Naive thymus-derived CD8-positive, alpha-beta T cell (primary cell): ENCODE data around the gene PACS2. TPM values are rescaled to one million over a fixed set of nuclear protein-coding genes. Genes with fewer than 3 reads are reported as not detected.
"Not testable (repeated sequence)": the region's sequence is repeated elsewhere in the genome, so short reads cannot be mapped to it uniquely, and the experiment has no call there.

ENCODE experiments used
- ATAC-seq, 2 donors: fragments of 150-1000 bp; cut with Tn5 transposase in 1 of 2; sonication (Bioruptor Pico), chemical (Tn5 transposase) in 1 of 2; 1 replicate in 1 of 2; 2 replicates in 1 of 2; pipeline ENCODE4 v1.10.0; 2021; ENCODE audit warnings: mild to moderate bottlenecking in 2 of 2, moderate library complexity in 2 of 2
- POLR2A ChIA-PET: fragments of 350-600 bp; sonication (Branson Sonifier 250); formaldehyde crosslinking; loops from one replicate; lab custom pipeline; 2021; ENCODE audit warnings: antibody characterized with exemption; lab: Charles Lee
- DNase-seq, 10 donors: peaks; one replicate each; pipeline versions ENCODE4 v3.0.0 to v3.0.0-alpha.2; 2020 to 2022
- H3K27ac Mint-ChIP-seq, 10 donors: one replicate each; pipeline ENCODE4 v1.8.0; 2020 to 2022; ENCODE audit warnings: mild to moderate bottlenecking in 10 of 10, mixed read lengths in 10 of 10, moderate library complexity in 4 of 10, inconsistent platforms in 1 of 10
- H3K27me3 Mint-ChIP-seq, 5 donors: one replicate each; pipeline ENCODE4 v1.8.0; 2021 to 2022; ENCODE audit warnings: mixed read lengths in 5 of 5
- H3K36me3 Mint-ChIP-seq, 3 donors: one replicate each; pipeline ENCODE4 v1.8.0; 2020 to 2022; ENCODE audit warnings: mixed read lengths in 3 of 3, mild to moderate bottlenecking in 2 of 3, inconsistent platforms in 1 of 3
- H3K4me1 Mint-ChIP-seq, 4 donors: one replicate each; pipeline ENCODE4 v1.8.0; 2021 to 2022; ENCODE audit warnings: mixed read lengths in 4 of 4
- H3K4me3 Mint-ChIP-seq, 10 donors: one replicate each; pipeline ENCODE4 v1.8.0; 2020 to 2022; ENCODE audit warnings: mild to moderate bottlenecking in 10 of 10, mixed read lengths in 10 of 10, moderate library complexity in 6 of 10, inconsistent platforms in 1 of 10
- H3K9me3 Mint-ChIP-seq, 9 donors: one replicate each; pipeline ENCODE4 v1.8.0; 2020 to 2022; ENCODE audit warnings: mixed read lengths in 9 of 9, mild to moderate bottlenecking in 3 of 9, inconsistent platforms in 1 of 9, moderate library complexity in 1 of 9
- polyA plus RNA-seq, 3 donors: library from polyadenylated mRNA; unstranded; fragments of 300-500 nt; fragmentation: Illumina TruSeq; gene quantifications; one replicate each; pipeline ENCODE4 v1.2.3, GENCODE V29; 2021
- total RNA-seq, 8 experiments: library from RNA in 2 of 8; stranded (reverse) in 2 of 8; gene quantifications; one replicate each; pipeline ENCODE4 v1.2.3 and lab custom pipeline; 2021 to 2026

Gene PACS2
- total and polyA plus RNA-seq, 5 experiments from 2014 or later, result 1.7 to 82.1 (median 6.1) TPM

- no peak overlapping the region for H3K27ac Mint-ChIP-seq
- POLR2A ChIA-PET, result interaction anchor here (0.7 kb wide), 1 partner anchor 40 kb away, joined by 4 read pairs; no protein-coding TSS in a partner anchor
- ATAC-seq, result no peak
Measured at GRCh38 chr14:105358943-105359342, 44.4 kb downstream of the PACS2 start.

GRCh38 chr14:105361412-105361811, 46.9 kb downstream of the PACS2 start:
- H3K27me3 Mint-ChIP-seq, H3K4me3 Mint-ChIP-seq, H3K36me3 Mint-ChIP-seq, H3K9me3 Mint-ChIP-seq, POLR2A ChIA-PET, ATAC-seq: not testable (repeated sequence)
- DNase-seq, result peak in 1 of 10 donors; percentile 4
- Mint-ChIP-seq H3K27ac (peak overlapping the region in 2 of 10 donors; percentile 48 to 62), H3K4me1 (peaks cover 8 to 16% (median 11%) of the 10 kb centered on the region in 4 donors)

More at GRCh38 chr14:105358943-105359342, 44.4 kb downstream of the PACS2 start:
- Mint-ChIP-seq H3K9me3 (no peaks in the 10 kb centered on the region), H3K4me3 (no peak overlapping the region), H3K36me3 (peaks cover 0 to 7% (median 0%) of the 10 kb centered on the region in 3 donors), H3K27me3 (no peaks in the 10 kb centered on the region), H3K4me1 (peaks cover 5 to 8% (median 6%) of the 10 kb centered on the region in 4 donors)
- peak in 1 of 10 donors; percentile 14 for DNase-seq

GRCh38 chr14:105363847-105364708, 49.5 kb downstream of the PACS2 start:
- POLR2A ChIA-PET, result interaction anchor here (0.6 to 1.2 kb wide), 3 partner anchors 126 to 515 kb away, joined by 3 to 5 read pairs (median 5); no protein-coding TSS in a partner anchor
- Mint-ChIP-seq H3K27ac (peak overlapping the region in 8 of 10 donors; percentile 25 to 84 (median 66)), H3K36me3 (peaks cover 0 to 10% (median 0%) of the 10 kb centered on the region in 3 donors), H3K4me3 (peak overlapping the region; percentile 63 to 82 (median 76)), H3K4me1 (peaks cover 8 to 16% (median 11%) of the 10 kb centered on the region in 4 donors), H3K27me3 (no peaks in the 10 kb centered on the region), H3K9me3 (no peaks in the 10 kb centered on the region)
- ATAC-seq, result peak; percentile 90 to 92
- peak; percentile 35 to 75 (median 64) for DNase-seq

DNA sequence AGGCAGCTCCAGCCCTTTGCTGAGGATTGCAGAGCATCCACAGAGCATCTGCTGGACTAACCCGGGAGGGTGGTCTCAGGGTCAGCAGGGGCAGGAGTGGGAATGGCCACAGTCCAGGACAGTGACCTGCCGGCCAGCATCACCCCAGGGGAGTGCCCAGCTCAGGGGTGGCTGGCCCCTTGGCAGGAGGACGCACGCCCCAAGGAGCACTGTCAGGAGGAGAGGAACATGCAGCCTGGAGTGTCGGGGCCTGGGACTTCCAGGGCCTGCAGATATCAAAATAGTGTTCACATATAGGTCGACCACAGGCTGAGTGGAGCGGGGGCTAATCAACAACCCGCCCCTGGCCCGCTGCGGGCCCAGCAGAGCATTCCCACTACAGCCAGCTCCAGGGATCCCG, 50.6 kb downstream of the PACS2 start:
- POLR2A ChIA-PET, result interaction anchor here (0.6 to 1.2 kb wide), 4 partner anchors 42 to 516 kb away, joined by 3 to 5 read pairs (median 4); no protein-coding TSS in a partner anchor

GRCh38 chr14:105365681-105366080, 51.1 kb downstream of the PACS2 start:
- H3K27me3 Mint-ChIP-seq, result no peaks in the 10 kb centered on the region
- ATAC-seq (no peak), DNase-seq (no peak)
- H3K4me1 Mint-ChIP-seq, result peaks cover 9 to 17% (median 12%) of the 10 kb centered on the region in 4 donors
- H3K4me3 Mint-ChIP-seq, result no peak overlapping the region
- H3K9me3 Mint-ChIP-seq, result no peaks in the 10 kb centered on the region
- H3K36me3 Mint-ChIP-seq, result peaks cover 0 to 8% (median 2%) of the 10 kb centered on the region in 3 donors
- H3K27ac Mint-ChIP-seq, result no peak overlapping the region
- POLR2A ChIA-PET, result interaction anchor here (1.0 to 1.2 kb wide), 3 partner anchors 41 to 183 kb away, joined by 3 to 5 read pairs (median 3); no protein-coding TSS in a partner anchor

More for the DNA sequence above, 50.6 kb downstream of the PACS2 start:
- ATAC-seq (no peak), DNase-seq (no peak)
- H3K36me3 Mint-ChIP-seq, result peaks cover 0 to 10% (median 0%) of the 10 kb centered on the region in 3 donors
- peak overlapping the region in 1 of 10 donors; percentile 34 for H3K27ac Mint-ChIP-seq
- H3K27me3 Mint-ChIP-seq, result no peaks in the 10 kb centered on the region
- peak overlapping the region in 2 of 10 donors; percentile 29 to 55 for H3K4me3 Mint-ChIP-seq
- H3K4me1 Mint-ChIP-seq, result peaks cover 8 to 16% (median 11%) of the 10 kb centered on the region in 4 donors
- H3K9me3 Mint-ChIP-seq, result no peaks in the 10 kb centered on the region

- Mint-ChIP-seq H3K4me3 (no peak overlapping the region), H3K9me3 (no peaks in the 10 kb centered on the region), H3K27ac (no peak overlapping the region), H3K4me1 (peaks cover 13 to 20% (median 16%) of the 10 kb centered on the region in 4 donors), H3K27me3 (no peaks in the 10 kb centered on the region), H3K36me3 (peaks cover 0 to 3% (median 2%) of the 10 kb centered on the region in 3 donors)
- POLR2A ChIA-PET, result interaction anchor here (0.8 to 1.0 kb wide), 2 partner anchors 37 to 167 kb away, joined by 3 read pairs; no protein-coding TSS in a partner anchor
- DNase-seq (no peak), ATAC-seq (no peak)
Measured at GRCh38 chr14:105366386-105367074, 52.0 kb downstream of the PACS2 start.

GRCh38 chr14:105367116-105368031, 52.8 kb downstream of the PACS2 start:
- Mint-ChIP-seq H3K36me3 (peaks cover 0 to 3% (median 2%) of the 10 kb centered on the region in 3 donors), H3K4me1 (peaks cover 13 to 20% (median 16%) of the 10 kb centered on the region in 4 donors), H3K27ac (no peak overlapping the region), H3K4me3 (peak overlapping the region in 1 of 10 donors; percentile 36), H3K9me3 (no peaks in the 10 kb centered on the region), H3K27me3 (no peaks in the 10 kb centered on the region)
- POLR2A ChIA-PET, result no interaction called here
- ATAC-seq, result no peak
- DNase-seq, result no peak

GRCh38 chr14:105368032-105368417, 53.5 kb downstream of the PACS2 start:
- no peak for ATAC-seq
- Mint-ChIP-seq H3K9me3 (no peaks in the 10 kb centered on the region), H3K4me3 (no peak overlapping the region), H3K27ac (no peak overlapping the region), H3K36me3 (peaks cover 0 to 3% (median 2%) of the 10 kb centered on the region in 3 donors), H3K27me3 (no peaks in the 10 kb centered on the region), H3K4me1 (peaks cover 13 to 20% (median 16%) of the 10 kb centered on the region in 4 donors)
- DNase-seq, result no peak
- POLR2A ChIA-PET, result interaction anchor here (5.2 kb wide), 1 partner anchor 122 kb away, joined by 38 read pairs; the partner anchor contains the start of gene TEDC1

DNA sequence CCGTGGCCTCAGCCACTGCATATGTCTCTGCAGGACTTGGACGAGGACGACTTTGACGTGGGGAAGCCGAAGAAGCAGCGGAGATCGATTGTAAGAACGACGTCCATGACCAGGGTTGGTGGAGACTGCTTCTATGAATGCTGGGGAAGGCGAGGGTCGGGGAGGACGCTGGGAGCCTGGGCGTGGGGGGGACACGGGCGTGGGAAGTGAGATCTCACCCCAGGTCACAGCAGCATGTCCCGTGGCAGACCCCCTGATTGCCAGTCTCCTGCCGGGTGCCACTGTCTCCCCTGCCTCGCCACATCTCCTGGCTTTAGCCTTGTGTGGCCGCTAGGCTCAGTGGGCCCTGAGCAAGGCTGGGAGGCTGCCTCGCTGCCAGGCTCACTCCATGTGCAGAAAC, 53.9 kb downstream of the PACS2 start:
- POLR2A ChIA-PET, result interaction anchor here (5.2 kb wide), 1 partner anchor 122 kb away, joined by 38 read pairs; the partner anchor contains the start of gene TEDC1
- DNase-seq (no peak), ATAC-seq (no peak)
- H3K27me3 Mint-ChIP-seq, result no peaks in the 10 kb centered on the region
- H3K36me3 Mint-ChIP-seq, result peaks cover 0 to 3% (median 2%) of the 10 kb centered on the region in 3 donors
- no peak overlapping the region for H3K27ac Mint-ChIP-seq
- peaks cover 12 to 18% (median 15%) of the 10 kb centered on the region in 4 donors for H3K4me1 Mint-ChIP-seq
- no peak overlapping the region for H3K4me3 Mint-ChIP-seq
- H3K9me3 Mint-ChIP-seq, result no peaks in the 10 kb centered on the region

DNA sequence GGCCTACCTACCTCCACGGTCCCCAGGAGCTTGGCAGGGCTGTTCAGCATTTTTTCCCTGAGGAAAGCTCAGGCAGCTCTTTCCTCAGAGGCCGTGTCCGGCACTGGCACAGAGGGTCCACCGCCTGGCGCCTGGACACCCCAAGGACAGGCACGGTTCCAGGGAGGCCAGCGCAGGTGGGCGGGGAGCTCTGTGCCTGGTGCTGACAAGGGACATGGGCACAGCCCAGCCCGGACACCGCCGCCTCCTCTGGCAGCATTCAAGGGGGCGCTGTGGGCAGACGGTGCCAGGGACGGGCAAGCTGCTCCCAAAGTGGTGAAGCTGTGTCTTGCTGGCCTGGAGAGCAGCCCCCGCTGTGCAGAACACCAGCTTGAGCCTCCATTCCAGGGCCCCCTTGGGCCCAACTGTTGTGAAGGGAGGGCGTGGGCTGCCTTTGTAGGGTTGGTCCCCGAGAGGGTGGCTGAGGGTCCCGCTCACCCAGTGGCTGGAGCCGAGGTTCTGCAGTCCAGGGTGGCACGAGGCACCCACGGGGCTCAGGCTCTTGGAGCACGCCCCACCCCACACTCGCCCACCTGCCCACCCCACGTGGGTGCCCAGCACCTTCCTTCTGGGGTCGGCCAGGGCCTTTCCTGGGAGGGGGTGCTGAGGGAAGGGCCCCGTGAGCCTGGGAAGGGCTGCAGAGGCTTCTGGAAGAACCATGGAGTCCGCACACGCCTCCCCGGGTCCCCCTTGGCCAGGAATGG, 54.5 kb downstream of the PACS2 start:
- Mint-ChIP-seq H3K27ac (no peak overlapping the region), H3K9me3 (no peaks in the 10 kb centered on the region), H3K4me1 (peaks cover 6 to 11% (median 9%) of the 10 kb centered on the region in 4 donors), H3K36me3 (peaks cover 0 to 3% (median 2%) of the 10 kb centered on the region in 3 donors), H3K27me3 (no peaks in the 10 kb centered on the region), H3K4me3 (no peak overlapping the region)
- DNase-seq (no peak), ATAC-seq (no peak)
- POLR2A ChIA-PET, result interaction anchor here (5.2 kb wide), 1 partner anchor 121 kb away, joined by 38 read pairs; the partner anchor contains the start of gene TEDC1

DNA sequence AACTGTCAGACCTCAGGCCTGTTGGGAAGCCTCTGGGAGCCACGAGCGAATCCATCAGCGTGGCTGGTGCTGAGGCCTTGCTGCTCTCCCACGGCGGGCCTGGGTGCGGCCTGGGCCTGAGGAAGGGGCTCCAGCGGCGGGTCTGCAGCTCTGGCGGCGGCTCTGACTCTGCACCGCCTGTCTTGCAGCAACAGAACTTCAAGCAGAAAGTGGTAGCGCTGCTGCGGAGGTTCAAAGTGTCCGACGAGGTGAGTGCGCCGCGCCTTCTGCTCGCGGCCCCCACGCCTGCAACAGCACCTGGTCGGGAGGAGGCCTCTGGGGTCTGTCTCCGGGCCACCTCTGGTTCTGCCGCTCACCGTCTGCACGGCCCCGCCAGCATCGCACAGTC, 55.1 kb downstream of the PACS2 start:
- H3K4me3 Mint-ChIP-seq, result no peak overlapping the region
- DNase-seq, result no peak
- no peak overlapping the region for H3K27ac Mint-ChIP-seq
- H3K4me1 Mint-ChIP-seq, result peaks cover 5 to 10% (median 6%) of the 10 kb centered on the region in 4 donors
- peaks cover 0 to 3% (median 2%) of the 10 kb centered on the region in 3 donors for H3K36me3 Mint-ChIP-seq
- no peaks in the 10 kb centered on the region for H3K9me3 Mint-ChIP-seq
- no peak for ATAC-seq
- no peaks in the 10 kb centered on the region for H3K27me3 Mint-ChIP-seq
- POLR2A ChIA-PET, result interaction anchor here (5.2 kb wide), 1 partner anchor 121 kb away, joined by 38 read pairs; the partner anchor contains the start of gene TEDC1
